Neural cell (in vitro differentiated cells): ENCODE results near the gene SPP2. TPM values are rescaled to one million over a fixed set of nuclear protein-coding genes. Genes with fewer than 3 reads are reported as not detected.

Source experiments
- H2AFZ ChIP-seq: fragments of 200-600, 300-800 bp; sonication (generic), shearing (Covaris generic); 2 replicates; pipeline ENCODE4 v1.6.0; 2014; ENCODE audit warnings: low read depth, mild to moderate bottlenecking, antibody characterized with exemption, low read length, moderate library complexity
- H3F3A ChIP-seq: fragments of 200-600 bp; shearing (Covaris generic); 2 replicates; pipeline ENCODE4 v1.6.1; 2016; ENCODE audit warnings: mild to moderate bottlenecking, moderate library complexity, mixed read lengths, antibody characterized with exemption, low read length; ENCODE audit not compliant: insufficient read depth, poor library complexity, severe bottlenecking
- H3K27ac ChIP-seq: fragments of 200-600, 300-800 bp; sonication (generic), shearing (Covaris generic); 2 replicates; pipeline ENCODE4 v1.5.1; 2014; ENCODE audit warnings: mild to moderate bottlenecking, low read length, moderate library complexity
- H3K27me3 ChIP-seq: fragments of 300-800, 200-600 bp; sonication (generic), shearing (Covaris generic); 2 replicates; pipeline ENCODE4 v1.6.0; 2014; ENCODE audit warnings: mild to moderate bottlenecking, low read depth, low read length, moderate library complexity; ENCODE audit not compliant: insufficient read depth
- H3K36me3 ChIP-seq: fragments of 300-800, 200-600 bp; sonication (generic), shearing (Covaris generic); 2 replicates; pipeline ENCODE4 v1.5.1; 2014; ENCODE audit warnings: mild to moderate bottlenecking, antibody characterized with exemption, low read length, moderate library complexity; ENCODE audit not compliant: insufficient read depth
- H3K4me2 ChIP-seq: fragments of 300-800, 200-600 bp; sonication (generic), shearing (Covaris generic); 2 replicates; pipeline ENCODE4 v1.6.0; 2014; ENCODE audit warnings: mild to moderate bottlenecking, low read length
- H3K4me3 ChIP-seq: fragments of 300-800, 200-600 bp; sonication (generic), shearing (Covaris generic); 2 replicates; pipeline ENCODE4 v1.5.1; 2014; ENCODE audit warnings: mild to moderate bottlenecking, low read length, moderate library complexity
- H3K79me2 ChIP-seq: fragments of 200-600 bp; shearing (Covaris generic); replicated peaks from 2 replicates; pipeline ENCODE4 v1.6.0; 2014; ENCODE audit warnings: mild to moderate bottlenecking, low read length, moderate library complexity; ENCODE audit not compliant: insufficient read depth
- H3K9ac ChIP-seq: fragments of 300-800, 200-600 bp; sonication (generic), shearing (Covaris generic); 2 replicates; pipeline ENCODE4 v1.6.1; 2016; ENCODE audit warnings: mild to moderate bottlenecking, low read length, mixed read lengths
- H3K9me2 ChIP-seq: fragments of 200-600 bp; shearing (Covaris generic); 2 replicates; pipeline ENCODE4 v1.6.1; 2016; ENCODE audit warnings: mild to moderate bottlenecking, low read length, mixed read lengths; ENCODE audit not compliant: insufficient read depth
- H3K9me3 ChIP-seq: fragments of 200-600, 300-800 bp; sonication (generic), shearing (Covaris generic); 2 replicates; pipeline ENCODE4 v1.6.1; 2016; ENCODE audit warnings: mild to moderate bottlenecking, mixed run types, low read length, moderate library complexity, mixed read lengths
- H4K20me1 ChIP-seq: fragments of 200-600 bp; shearing (Covaris generic); 2 replicates; pipeline ENCODE4 v1.6.1; 2016; ENCODE audit warnings: mild to moderate bottlenecking, mixed run types; ENCODE audit not compliant: insufficient read depth
- CTCF ChIP-seq: fragments of 450-650 bp; IDR thresholded peaks from 2 replicates; pipeline ENCODE4 v1.5.1; 2014; ENCODE audit warnings: antibody characterized with exemption, mild to moderate bottlenecking, moderate library complexity; ENCODE audit not compliant: poor library complexity, severe bottlenecking
- EP300 ChIP-seq: fragments of 450-650 bp; conservative IDR thresholded peaks from 2 replicates; pipeline ENCODE4 v1.6.1; 2014; ENCODE audit warnings: antibody characterized with exemption, mild to moderate bottlenecking, moderate library complexity; ENCODE audit not compliant: poor library complexity, severe bottlenecking
- EZH2 ChIP-seq: fragments of 200-600, 300-800 bp; shearing (Covaris generic), sonication (generic); IDR thresholded peaks from 2 replicates; pipeline ENCODE4 v1.6.1; 2014; ENCODE audit warnings: antibody characterized with exemption, low read length, borderline replicate concordance, mild to moderate bottlenecking; ENCODE audit not compliant: insufficient read depth, poor library complexity, severe bottlenecking
- MXI1 ChIP-seq: fragments of 450-650 bp; conservative IDR thresholded peaks from 2 replicates; pipeline ENCODE4 v1.6.1; 2014; ENCODE audit warnings: antibody characterized with exemption, mild to moderate bottlenecking; ENCODE audit not compliant: poor library complexity, severe bottlenecking
- POLR2AphosphoS5 ChIP-seq: IDR thresholded peaks from 2 replicates; pipeline ENCODE4 v1.6.1; 2012
- RAD21 ChIP-seq: fragments of 450-650 bp; conservative IDR thresholded peaks from 2 replicates; pipeline ENCODE4 v1.6.1; 2014; ENCODE audit warnings: antibody characterized with exemption, mild to moderate bottlenecking, moderate library complexity
- REST ChIP-seq: IDR thresholded peaks from 2 replicates; pipeline ENCODE4 v1.6.1; 2012; ENCODE audit warnings: borderline replicate concordance
- SMC3 ChIP-seq: fragments of 450-650 bp; conservative IDR thresholded peaks from 2 replicates; pipeline ENCODE4 v1.6.1; 2014; ENCODE audit warnings: antibody characterized with exemption, mild to moderate bottlenecking, moderate library complexity; ENCODE audit not compliant: poor library complexity
- TAF1 ChIP-seq: IDR thresholded peaks from 2 replicates; pipeline ENCODE4 v1.6.1; 2012; ENCODE audit warnings: low read depth
- polyA plus RNA-seq: library from polyadenylated mRNA; depleted of rRNA; stranded (reverse); fragments of >200 nt; gene quantifications from 2 replicates; pipeline ENCODE4 v1.2.3, GENCODE V29; 2014

Gene SPP2
- polyA plus RNA-seq, 1 donor from 2014 or later = not detected

- H2AFZ ChIP-seq = no peak overlapping the region
Measured at GRCh38 chr2:234025466-234025865, 25.0 kb upstream of the SPP2 start.

GRCh38 chr2:234025891-234026401 lies 24.6 kb upstream of the SPP2 start:
- TF ChIP-seq POLR2AphosphoS5 (no peak), MXI1 (no peak), EZH2 (no peak), SMC3 (no peak), TAF1 (no peak), RAD21 (no peak), REST (no peak)
- Histone ChIP-seq H4K20me1 (no peaks in the 10 kb centered on the region), H3K4me3 (no peak overlapping the region), H3K9me2 (no peaks in the 10 kb centered on the region), H3K9ac (no peak overlapping the region), H3K27ac (no peak overlapping the region), H3K36me3 (no peaks in the 10 kb centered on the region), H2AFZ (no peak overlapping the region), H3K9me3 (no peaks in the 10 kb centered on the region), H3K4me2 (no peak overlapping the region), H3F3A (no peaks in the 10 kb centered on the region), H3K27me3 (no peaks in the 10 kb centered on the region), H3K79me2 (no peaks in the 10 kb centered on the region)

More at GRCh38 chr2:234025466-234025865, 25.0 kb upstream of the SPP2 start:
- Histone ChIP-seq H3K27me3 (no peaks in the 10 kb centered on the region), H4K20me1 (no peaks in the 10 kb centered on the region), H3K9ac (no peak overlapping the region), H3K9me2 (no peaks in the 10 kb centered on the region), H3K4me3 (no peak overlapping the region), H3K4me2 (no peak overlapping the region), H3K79me2 (no peaks in the 10 kb centered on the region), H3K27ac (no peak overlapping the region), H3K36me3 (no peaks in the 10 kb centered on the region), H3F3A (no peaks in the 10 kb centered on the region), H3K9me3 (no peaks in the 10 kb centered on the region)
- TF ChIP-seq EP300 (no peak), POLR2AphosphoS5 (no peak), RAD21 (no peak), SMC3 (no peak), CTCF (no peak), MXI1 (no peak), REST (no peak), TAF1 (no peak), EZH2 (no peak)
